SU-DHL-6 (cell line): ENCODE results near the gene TADA2A.

Experiments
- EZH2phosphoT487 ChIP-seq: fragments of 200-600 bp; sonication (generic), shearing (Covaris generic); conservative IDR thresholded peaks from 2 replicates; pipeline ENCODE4 v1.6.1; 2018; ENCODE audit warnings: mild to moderate bottlenecking, antibody characterized with exemption, low read length, moderate library complexity, mixed read lengths
- TF ChIP-seq, protein P1 (sequence below): fragments of 200-600 bp; sonication (generic); IDR thresholded peaks from one replicate; pipeline ENCODE4 v1.5.1; 2017; ENCODE audit warnings: antibody characterized with exemption, mild to moderate bottlenecking, low read length, moderate library complexity; ENCODE audit not compliant: insufficient read depth, poor library complexity, severe bottlenecking

DNA sequence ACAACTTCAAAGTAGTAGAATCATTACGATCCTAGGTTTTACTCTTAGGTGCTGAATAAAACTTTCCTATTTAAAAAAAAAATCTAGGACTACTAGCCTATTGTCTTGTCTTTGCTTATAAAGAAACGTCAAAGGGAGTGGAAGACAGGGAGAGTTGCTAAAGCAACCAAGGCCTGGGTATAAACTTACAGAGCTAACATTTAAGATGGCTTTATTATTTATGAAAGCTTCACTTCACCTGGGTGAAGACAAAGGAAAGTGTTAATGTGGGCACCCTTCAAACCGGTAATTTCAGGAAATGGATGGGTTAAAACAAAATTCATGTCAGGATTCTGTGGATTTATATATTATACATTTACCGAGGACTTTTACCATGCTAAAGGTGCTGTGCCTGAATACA lies 85.5 kb downstream of the TADA2A start:
- TF ChIP-seq, protein P1, sequence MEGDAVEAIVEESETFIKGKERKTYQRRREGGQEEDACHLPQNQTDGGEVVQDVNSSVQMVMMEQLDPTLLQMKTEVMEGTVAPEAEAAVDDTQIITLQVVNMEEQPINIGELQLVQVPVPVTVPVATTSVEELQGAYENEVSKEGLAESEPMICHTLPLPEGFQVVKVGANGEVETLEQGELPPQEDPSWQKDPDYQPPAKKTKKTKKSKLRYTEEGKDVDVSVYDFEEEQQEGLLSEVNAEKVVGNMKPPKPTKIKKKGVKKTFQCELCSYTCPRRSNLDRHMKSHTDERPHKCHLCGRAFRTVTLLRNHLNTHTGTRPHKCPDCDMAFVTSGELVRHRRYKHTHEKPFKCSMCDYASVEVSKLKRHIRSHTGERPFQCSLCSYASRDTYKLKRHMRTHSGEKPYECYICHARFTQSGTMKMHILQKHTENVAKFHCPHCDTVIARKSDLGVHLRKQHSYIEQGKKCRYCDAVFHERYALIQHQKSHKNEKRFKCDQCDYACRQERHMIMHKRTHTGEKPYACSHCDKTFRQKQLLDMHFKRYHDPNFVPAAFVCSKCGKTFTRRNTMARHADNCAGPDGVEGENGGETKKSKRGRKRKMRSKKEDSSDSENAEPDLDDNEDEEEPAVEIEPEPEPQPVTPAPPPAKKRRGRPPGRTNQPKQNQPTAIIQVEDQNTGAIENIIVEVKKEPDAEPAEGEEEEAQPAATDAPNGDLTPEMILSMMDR = no peak
- no peak for TF ChIP-seq EZH2phosphoT487
